Large intestine (tissue), 3 donors: Measurements from ENCODE around the gene OR1Q1. TPM values are rescaled to one million over a fixed set of nuclear protein-coding genes. Genes with fewer than 3 reads are reported as not detected.

Experiments
- DNase-seq, 2 donors: peaks; one replicate each; pipeline versions ENCODE4 v3.0.0 to v3.0.0-alpha.2; 2013
- H3K27ac ChIP-seq: one replicate; pipeline ENCODE4 v1.5.1; 2013; ENCODE audit warnings: low read length
- H3K27me3 ChIP-seq: 2 replicates; pipeline ENCODE4 v1.6.1; 2013; ENCODE audit warnings: low read length; ENCODE audit not compliant: control insufficient read depth, insufficient read depth
- H3K36me3 ChIP-seq: 2 replicates; pipeline ENCODE4 v1.6.1; 2013; ENCODE audit warnings: low read length; ENCODE audit not compliant: control insufficient read depth, insufficient read depth
- H3K4me1 ChIP-seq: one replicate; pipeline ENCODE4 v1.6.1; 2013; ENCODE audit warnings: low read length; ENCODE audit not compliant: control insufficient read depth, insufficient read depth
- H3K4me3 ChIP-seq: one replicate; pipeline ENCODE4 v1.5.1; 2013; ENCODE audit warnings: low read length
- H3K9me3 ChIP-seq: one replicate; pipeline ENCODE4 v1.6.1; 2013; ENCODE audit warnings: mild to moderate bottlenecking, low read depth, low read length, moderate library complexity; ENCODE audit not compliant: control insufficient read depth
- WGBS: methylation state at CpG from one replicate; pipeline ENCODE4 v1.1.5; 2013; ENCODE audit warnings: low lambda C conversion rate; ENCODE audit not compliant: insufficient coverage; 5-methylcytosine and 5-hydroxymethylcytosine counted together
- polyA plus RNA-seq: library from polyadenylated mRNA; unstranded; fragments of 120-200 nt; gene quantifications from one replicate; pipeline ENCODE4 v1.2.1, GENCODE V29; 2013

The OR1Q1 gene
- polyA plus RNA-seq, 1 donor: not detected

GRCh38 chr9:122656378-122656777 lies 41.8 kb downstream of the OR1Q1 start:
- Histone ChIP-seq H3K36me3 (no peaks in the 10 kb centered on the region), H3K4me3 (no peak overlapping the region), H3K9me3 (no peaks in the 10 kb centered on the region), H3K27me3 (no peaks in the 10 kb centered on the region), H3K4me1 (no peaks in the 10 kb centered on the region), H3K27ac (no peak overlapping the region)
- WGBS: no CpG with 5 or more reads among the region's 1 CpG
- DNase-seq: no peak

DNA sequence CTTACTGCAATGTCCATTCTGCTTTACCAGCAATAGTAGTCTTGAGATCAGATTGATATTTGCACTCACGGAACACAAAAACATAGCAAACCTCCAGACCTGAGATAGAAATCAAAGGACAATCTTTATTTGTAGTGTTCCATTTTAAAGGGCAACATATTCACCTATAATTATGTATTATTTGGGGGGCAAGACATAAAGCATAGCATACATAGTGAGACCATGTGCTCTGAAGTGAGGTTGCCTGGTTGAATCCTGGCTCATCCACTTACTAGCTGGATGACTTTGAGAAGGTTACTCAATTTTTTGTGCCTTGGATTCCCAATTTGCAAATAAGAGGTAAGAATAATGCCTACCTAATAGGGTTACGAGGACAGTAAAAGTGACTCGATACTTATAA lies 43.0 kb downstream of the OR1Q1 start, which contains the start of gene OR1B1:
Gene OR1B1 (minus strand): TSS at position 101 of the 400 bp plus-strand sequence.
- no peaks in the 10 kb centered on the region for H3K4me1 ChIP-seq
- H3K9me3 ChIP-seq: no peaks in the 10 kb centered on the region
- no peak for DNase-seq
- H3K27me3 ChIP-seq: no peaks in the 10 kb centered on the region
- H3K36me3 ChIP-seq: no peaks in the 10 kb centered on the region
- H3K4me3 ChIP-seq: no peak within 1 kb of the TSS
- no peak within 1 kb of the TSS for H3K27ac ChIP-seq
- 83% methylated on average over 2 of the region's 3 CpGs for WGBS

DNA sequence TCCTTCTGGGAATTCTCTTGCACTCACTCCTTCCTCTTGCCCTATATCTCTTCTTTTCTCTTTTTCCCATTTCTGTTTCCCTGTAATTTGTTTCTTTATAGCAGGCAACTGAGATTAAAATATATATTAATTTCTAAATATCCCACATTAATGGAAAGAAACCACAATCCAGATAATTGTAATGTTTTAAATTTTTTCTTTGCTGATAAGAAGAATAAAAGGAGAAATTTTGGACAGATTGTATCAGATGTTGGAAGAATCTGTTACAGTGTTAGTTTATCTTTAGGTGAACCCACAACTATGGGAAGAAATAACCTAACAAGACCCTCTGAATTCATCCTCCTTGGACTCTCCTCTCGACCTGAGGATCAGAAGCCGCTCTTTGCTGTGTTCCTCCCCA lies 46.9 kb downstream of the OR1Q1 start, which contains the start of gene OR1L1:
Gene OR1L1 (plus strand): TSS at position 301 of the 400 bp plus-strand sequence. CDS start 0 bp downstream, at position 301.
- Histone ChIP-seq H3K27me3 (no peaks in the 10 kb centered on the region), H3K9me3 (no peaks in the 10 kb centered on the region), H3K36me3 (no peaks in the 10 kb centered on the region), H3K4me1 (no peaks in the 10 kb centered on the region), H3K27ac (no peak within 1 kb of the TSS), H3K4me3 (no peak within 1 kb of the TSS)
- no peak for DNase-seq
- whole genome bisulfite sequencing: 67% methylated on average over 2 of the region's 2 CpGs

Other genes starting within 250 kb of the OR1Q1 start
- gene PTGS1, start 243.7 kb upstream of the OR1Q1 start, polyA plus RNA-seq: 9.2 TPM
- gene OR1J1, start 136.8 kb upstream of the OR1Q1 start, polyA plus RNA-seq: not detected
- not detected for gene OR1J2, start 103.9 kb upstream of the OR1Q1 start, polyA plus RNA-seq
- not detected for gene OR1J4, start 95.6 kb upstream of the OR1Q1 start, polyA plus RNA-seq
- gene OR1N1, start 87.4 kb upstream of the OR1Q1 start, polyA plus RNA-seq: not detected
- not detected for gene OR1N2, start 61.6 kb upstream of the OR1Q1 start, polyA plus RNA-seq
- gene OR1L8, start 31.4 kb upstream of the OR1Q1 start, polyA plus RNA-seq: 0.13 TPM
- not detected for gene OR1B1, start 42.9 kb downstream of the OR1Q1 start, polyA plus RNA-seq
- gene OR1L1, start 47.0 kb downstream of the OR1Q1 start, polyA plus RNA-seq: not detected
- not detected for gene OR1L3, start 60.4 kb downstream of the OR1Q1 start, polyA plus RNA-seq
- gene OR1L4, start 109.3 kb downstream of the OR1Q1 start, polyA plus RNA-seq: not detected
- gene OR1L6, start 127.6 kb downstream of the OR1Q1 start, polyA plus RNA-seq: not detected
- gene OR5C1, start 174.2 kb downstream of the OR1Q1 start, polyA plus RNA-seq: not detected
- not detected for gene OR1K1, start 185.4 kb downstream of the OR1Q1 start, polyA plus RNA-seq
- 19.0 TPM for gene PDCL, start 213.8 kb downstream of the OR1Q1 start, polyA plus RNA-seq